Fibroblast of mammary gland (primary cell): ENCODE measurements around the gene THRB.
"Not testable (repeated sequence)": the region's sequence is repeated elsewhere in the genome, so short reads cannot be mapped to it uniquely, and the experiment has no call there.

Source experiments
- DNase-seq: peaks from one replicate; pipeline ENCODE4 v3.0.0-alpha.2; 2010; ENCODE audit warnings: low read depth
- H3K4me3 ChIP-seq: 2 replicates; pipeline ENCODE4 v1.5.1; 2011; ENCODE audit warnings: low read depth, mild to moderate bottlenecking, low read length, moderate library complexity; ENCODE audit not compliant: control insufficient read depth
- TF ChIP-seq, protein P1 (sequence below): conservative IDR thresholded peaks from 2 replicates; pipeline ENCODE4 v1.5.1; 2011; ENCODE audit warnings: low read depth, low read length, inconsistent platforms; ENCODE audit not compliant: control insufficient read depth, insufficient read depth

THRB gene

DNA sequence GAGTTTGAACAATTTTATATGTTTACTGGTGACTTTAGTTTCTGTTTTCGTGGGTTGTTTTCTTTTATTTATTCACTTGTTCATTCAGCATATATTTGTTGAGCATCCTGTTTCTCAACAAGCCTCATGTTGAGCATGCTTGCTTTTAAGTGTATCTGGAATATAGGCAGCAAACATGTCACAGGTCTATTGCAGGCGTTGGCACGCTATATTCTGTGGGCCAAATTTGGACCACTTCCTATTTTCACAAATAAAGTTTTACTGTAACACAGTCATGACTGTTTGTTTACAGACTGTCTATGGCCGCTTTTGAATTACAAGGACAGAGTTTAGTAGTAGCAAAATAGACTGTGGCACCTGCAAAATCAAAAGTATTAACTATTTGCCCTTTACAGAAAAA, 89.6 kb downstream of the THRB start:
- no peak for DNase-seq
- TF ChIP-seq, protein P1, sequence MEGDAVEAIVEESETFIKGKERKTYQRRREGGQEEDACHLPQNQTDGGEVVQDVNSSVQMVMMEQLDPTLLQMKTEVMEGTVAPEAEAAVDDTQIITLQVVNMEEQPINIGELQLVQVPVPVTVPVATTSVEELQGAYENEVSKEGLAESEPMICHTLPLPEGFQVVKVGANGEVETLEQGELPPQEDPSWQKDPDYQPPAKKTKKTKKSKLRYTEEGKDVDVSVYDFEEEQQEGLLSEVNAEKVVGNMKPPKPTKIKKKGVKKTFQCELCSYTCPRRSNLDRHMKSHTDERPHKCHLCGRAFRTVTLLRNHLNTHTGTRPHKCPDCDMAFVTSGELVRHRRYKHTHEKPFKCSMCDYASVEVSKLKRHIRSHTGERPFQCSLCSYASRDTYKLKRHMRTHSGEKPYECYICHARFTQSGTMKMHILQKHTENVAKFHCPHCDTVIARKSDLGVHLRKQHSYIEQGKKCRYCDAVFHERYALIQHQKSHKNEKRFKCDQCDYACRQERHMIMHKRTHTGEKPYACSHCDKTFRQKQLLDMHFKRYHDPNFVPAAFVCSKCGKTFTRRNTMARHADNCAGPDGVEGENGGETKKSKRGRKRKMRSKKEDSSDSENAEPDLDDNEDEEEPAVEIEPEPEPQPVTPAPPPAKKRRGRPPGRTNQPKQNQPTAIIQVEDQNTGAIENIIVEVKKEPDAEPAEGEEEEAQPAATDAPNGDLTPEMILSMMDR = no peak

DNA sequence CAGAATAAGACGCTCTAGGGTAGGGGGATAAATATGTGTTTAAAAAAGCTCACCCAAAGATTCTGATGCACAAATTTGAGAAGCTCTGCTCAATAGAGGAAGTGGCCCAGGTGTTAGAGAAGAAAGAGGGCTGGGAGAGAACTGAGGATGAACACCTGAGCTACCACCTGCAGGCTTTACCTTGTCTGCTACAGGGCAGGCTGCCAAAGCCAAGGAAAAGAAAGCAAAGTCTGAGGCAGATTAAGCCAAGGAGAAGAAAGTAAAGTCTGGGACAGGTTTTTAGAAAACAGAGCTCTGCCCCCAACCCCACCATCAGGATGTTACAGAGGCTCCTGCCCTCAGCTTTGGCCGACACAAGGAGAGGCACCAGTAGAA, 92.9 kb downstream of the THRB start:
- TF ChIP-seq, protein P1 = no peak
- no peak overlapping the region for H3K4me3 ChIP-seq
- no peak for DNase-seq

More for the DNA sequence above, 89.6 kb downstream of the THRB start:
- no peak overlapping the region for H3K4me3 ChIP-seq

DNA sequence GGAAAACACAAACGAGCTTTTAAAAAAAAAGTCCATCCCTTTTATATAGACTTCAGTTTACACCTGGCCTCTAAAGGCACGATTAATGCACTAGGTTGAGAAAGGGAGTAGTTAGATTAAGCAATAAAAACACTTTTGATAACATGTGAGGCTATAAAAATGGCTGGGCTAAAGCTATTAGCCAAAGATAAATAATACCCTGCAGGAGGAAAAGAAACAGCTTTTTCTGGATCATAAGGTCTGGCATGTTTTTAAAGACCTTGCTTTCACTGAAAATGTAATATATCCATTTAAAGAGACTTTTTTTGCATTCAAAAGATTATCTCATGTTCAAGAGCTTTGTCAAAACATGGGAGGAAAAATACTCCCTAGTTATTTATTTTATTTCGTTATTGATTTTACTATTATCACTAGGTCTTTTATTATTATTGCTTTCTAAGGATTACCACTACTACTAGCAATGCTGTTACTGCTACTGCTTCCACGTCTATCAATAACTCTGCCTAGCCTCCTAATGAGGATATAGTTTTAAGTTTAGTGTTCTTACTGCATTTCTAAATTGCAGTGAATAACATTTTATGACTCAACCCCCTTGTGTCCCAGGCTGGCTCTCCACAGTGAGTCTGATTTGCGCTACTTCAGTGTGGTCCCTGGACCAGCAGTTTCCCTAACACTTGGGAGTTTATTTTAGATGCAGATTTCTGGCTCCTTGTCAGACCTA, 93.4 kb downstream of the THRB start:
- TF ChIP-seq, protein P1 = no peak
- no peak overlapping the region for H3K4me3 ChIP-seq
- DNase-seq = peak; percentile 64

DNA sequence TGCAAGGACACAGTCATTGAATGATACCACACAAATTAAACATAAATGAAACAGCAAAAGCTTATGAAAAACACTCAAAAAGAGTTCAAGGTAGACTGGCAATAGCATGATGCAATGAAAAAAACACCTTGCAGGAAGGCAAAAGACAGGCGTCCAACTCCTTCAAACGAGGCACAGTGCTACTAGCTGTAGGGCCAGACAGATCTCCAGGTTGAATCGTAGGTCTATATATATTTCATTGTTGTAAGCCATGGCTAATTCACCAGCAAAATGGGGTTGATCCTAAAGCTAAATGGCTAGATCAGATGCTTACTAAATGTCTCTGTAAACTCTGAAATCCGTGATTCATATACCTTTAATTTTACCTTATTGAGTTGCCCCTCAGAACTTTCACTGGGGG, 94.2 kb downstream of the THRB start:
- TF ChIP-seq, protein P1 = no peak
- no peak overlapping the region for H3K4me3 ChIP-seq
- DNase-seq = no peak

DNA sequence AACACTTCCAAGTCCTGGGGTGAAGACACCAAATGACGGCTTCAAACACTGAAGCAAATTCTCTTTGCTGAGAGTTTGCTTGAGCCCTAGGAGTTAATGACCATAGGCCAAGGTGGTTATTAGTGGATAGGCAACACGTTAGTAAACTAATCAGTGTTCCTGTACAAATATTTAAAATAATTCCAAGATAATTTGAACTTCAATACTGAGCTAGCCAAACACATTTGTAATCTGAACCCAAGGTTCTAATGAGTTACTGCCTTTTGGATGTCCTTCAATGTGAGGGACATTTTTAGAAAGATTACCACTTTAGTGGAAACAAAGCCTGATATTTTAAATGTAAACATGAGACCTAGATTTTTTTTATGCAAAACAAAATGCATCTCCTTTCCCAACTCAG, 94.6 kb downstream of the THRB start:
- H3K4me3 ChIP-seq = no peak overlapping the region

DNA sequence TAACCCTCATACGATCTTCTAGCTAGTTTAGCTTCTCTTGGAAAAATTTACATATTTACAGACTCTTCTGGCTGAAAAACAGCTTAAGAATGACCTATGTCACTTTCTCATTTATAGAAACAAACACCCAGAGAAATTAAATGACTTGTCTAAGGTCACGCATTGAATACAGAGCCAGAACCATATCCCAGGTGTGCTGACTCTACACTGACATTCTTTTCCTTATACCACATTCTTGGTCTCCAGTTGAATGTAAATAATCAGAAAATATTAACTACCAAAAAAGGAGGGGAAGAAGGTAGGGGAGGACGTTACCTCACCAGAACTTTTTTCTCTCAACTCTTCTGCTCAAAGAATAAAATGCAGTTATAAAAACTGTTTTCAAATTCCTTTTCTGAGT, 95.0 kb downstream of the THRB start:
- DNase-seq = no peak
- TF ChIP-seq, protein P1 = no peak
- no peak overlapping the region for H3K4me3 ChIP-seq

More for the DNA sequence above, 94.6 kb downstream of the THRB start:
- DNase-seq = no peak
- TF ChIP-seq, protein P1 = no peak

DNA sequence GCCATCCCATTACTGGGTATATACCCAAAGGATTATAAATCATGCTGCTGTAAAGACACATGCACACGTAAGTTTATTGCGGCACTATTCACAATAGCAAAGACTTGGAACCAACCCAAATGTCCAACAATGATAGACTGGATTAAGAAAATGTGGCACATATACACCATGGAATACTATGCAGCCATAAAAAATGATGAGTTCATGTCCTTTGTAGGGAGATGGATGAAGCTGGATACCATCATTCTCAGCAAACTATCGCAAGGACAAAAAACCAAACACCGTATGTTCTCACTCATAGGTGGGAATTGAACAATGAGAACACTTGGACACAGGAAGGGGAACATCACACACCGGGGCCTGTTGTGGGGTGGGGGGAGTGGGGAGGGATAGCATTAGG, 95.9 kb downstream of the THRB start:
- DNase-seq, H3K4me3 ChIP-seq: not testable (repeated sequence)
